WTC11 (cell line): ENCODE data around the gene IFIH1. TPM values are rescaled to one million over a fixed set of nuclear protein-coding genes. Genes with fewer than 3 reads are reported as not detected.

ENCODE experiments used
- ATAC-seq: fragments of 200-7000 bp; cut with Tn5 transposase; 2 replicates; pipeline ENCODE4 v1.10.0; 2021; ENCODE audit warnings: mild to moderate bottlenecking, moderate library complexity
- CTCF ChIA-PET: fragments of 300-600 bp; sonication (Branson Sonifier 250); formaldehyde crosslinking; loops from one replicate; lab custom pipeline; 2021; ENCODE audit warnings: antibody characterized with exemption; lab: Charles Lee
- POLR2A ChIA-PET: fragments of 350-600 bp; sonication (Branson Sonifier 250); formaldehyde crosslinking; loops from one replicate; lab custom pipeline; 2021; ENCODE audit warnings: antibody characterized with exemption; lab: Charles Lee
- DNase-seq: peaks from one replicate; pipeline ENCODE4 v3.0.0; 2021; ENCODE audit warnings: low spot score
- H3K27ac Mint-ChIP-seq: 2 replicates; pipeline ENCODE4 v1.8.0; 2021; ENCODE audit warnings: mixed read lengths
- H3K27me3 Mint-ChIP-seq: 2 replicates; pipeline ENCODE4 v1.8.0; 2021; ENCODE audit warnings: low read depth, mild to moderate bottlenecking, moderate library complexity, mixed read lengths
- H3K36me3 Mint-ChIP-seq: 2 replicates; pipeline ENCODE4 v1.8.0; 2021; ENCODE audit warnings: mixed read lengths
- H3K4me1 Mint-ChIP-seq: 2 replicates; pipeline ENCODE4 v1.8.0; 2022; ENCODE audit warnings: mixed read lengths
- H3K4me3 Mint-ChIP-seq: 2 replicates; pipeline ENCODE4 v1.8.0; 2021; ENCODE audit warnings: mild to moderate bottlenecking, moderate library complexity, mixed read lengths
- H3K9me3 Mint-ChIP-seq: 2 replicates; pipeline ENCODE4 v1.8.0; 2021; ENCODE audit warnings: mixed read lengths
- ATF1 ChIP-seq: sonication (generic); formaldehyde crosslinking; IDR thresholded peaks from 2 replicates; pipeline ENCODE4 v1.8.1; 2023; ENCODE audit warnings: mild to moderate bottlenecking, moderate library complexity, missing genetic modification reagents
- CREB1 ChIP-seq: sonication (generic); formaldehyde crosslinking; IDR thresholded peaks from 2 replicates; pipeline ENCODE4 v1.8.0; 2023; ENCODE audit warnings: mild to moderate bottlenecking, missing genetic modification reagents
- CREM ChIP-seq: sonication (generic); formaldehyde crosslinking; IDR thresholded peaks from 2 replicates; pipeline ENCODE4 v1.8.1; 2022; ENCODE audit warnings: mild to moderate bottlenecking, missing genetic modification reagents, moderate library complexity
- ESRRA ChIP-seq: sonication (generic); formaldehyde crosslinking; IDR thresholded peaks from 2 replicates; pipeline ENCODE4 v1.8.1; 2022; ENCODE audit warnings: mild to moderate bottlenecking, missing genetic modification reagents, borderline replicate concordance
- ETV6 ChIP-seq: sonication (generic); formaldehyde crosslinking; IDR thresholded peaks from 2 replicates; pipeline ENCODE4 v1.8.1; 2022; ENCODE audit warnings: mild to moderate bottlenecking, missing genetic modification reagents
- GABPB1 ChIP-seq: sonication (generic); formaldehyde crosslinking; IDR thresholded peaks from 2 replicates; pipeline ENCODE4 v1.8.1; 2023; ENCODE audit warnings: mild to moderate bottlenecking, missing genetic modification reagents
- GRHL2 ChIP-seq: fragments of 250-450 bp; sonication (Bioruptor Pico); IDR thresholded peaks from 2 replicates; pipeline ENCODE4 v1.8.0; 2022; ENCODE audit warnings: mild to moderate bottlenecking, moderate library complexity; ENCODE audit not compliant: insufficient replicate concordance, severe bottlenecking
- JAZF1 ChIP-seq: fragments of 250-450 bp; sonication (Bioruptor Pico); IDR thresholded peaks from 2 replicates; pipeline ENCODE4 v1.9.0; 2021; ENCODE audit warnings: moderate library complexity, mild to moderate bottlenecking, inconsistent platforms
- RELA ChIP-seq: sonication (generic); formaldehyde crosslinking; IDR thresholded peaks from 2 replicates; pipeline ENCODE4 v1.8.1; 2022; ENCODE audit warnings: missing genetic modification reagents, mild to moderate bottlenecking, borderline replicate concordance
- RORB ChIP-seq: fragments of 250-450 bp; sonication (Bioruptor Pico); IDR thresholded peaks from 2 replicates; pipeline ENCODE4 v1.9.0; 2021; ENCODE audit warnings: mild to moderate bottlenecking
- TCF7 ChIP-seq: sonication (generic); formaldehyde crosslinking; IDR thresholded peaks from 2 replicates; pipeline ENCODE4 v1.8.0; 2022; ENCODE audit warnings: mild to moderate bottlenecking, low read depth, missing genetic modification reagents, moderate library complexity
- TEAD1 ChIP-seq: sonication (generic); formaldehyde crosslinking; IDR thresholded peaks from 2 replicates; pipeline ENCODE4 v1.8.0; 2022; ENCODE audit warnings: mild to moderate bottlenecking, missing genetic modification reagents
- TEAD4 ChIP-seq: sonication (generic); formaldehyde crosslinking; IDR thresholded peaks from 2 replicates; pipeline ENCODE4 v1.8.0; 2022; ENCODE audit warnings: mild to moderate bottlenecking, missing genetic modification reagents
- ZBTB21 ChIP-seq: sonication (generic); formaldehyde crosslinking; IDR thresholded peaks from 2 replicates; pipeline ENCODE4 v1.8.1; 2023; ENCODE audit warnings: mild to moderate bottlenecking, missing genetic modification reagents, borderline replicate concordance
- ZNF232 ChIP-seq: sonication (generic); formaldehyde crosslinking; IDR thresholded peaks from 2 replicates; pipeline ENCODE4 v1.8.0; 2022; ENCODE audit warnings: mild to moderate bottlenecking, missing genetic modification reagents
- ZNF263 ChIP-seq: sonication (generic); formaldehyde crosslinking; IDR thresholded peaks from 2 replicates; pipeline ENCODE4 v1.8.1; 2022; ENCODE audit warnings: low read depth, mild to moderate bottlenecking, moderate library complexity, missing genetic modification reagents
- ZNF396 ChIP-seq: fragments of 250-450 bp; sonication (Bioruptor Pico); IDR thresholded peaks from 2 replicates; pipeline ENCODE4 v1.8.0; 2021; ENCODE audit warnings: mild to moderate bottlenecking, moderate library complexity, borderline replicate concordance
- ZNF671 ChIP-seq: fragments of 250-450 bp; sonication (Bioruptor Pico); IDR thresholded peaks from 2 replicates; pipeline ENCODE4 v1.8.0; 2021; ENCODE audit warnings: mild to moderate bottlenecking
- total RNA-seq: library from RNA; stranded (reverse); gene quantifications from 3 replicates; pipeline ENCODE4 v1.2.3, GENCODE V29; 2021
- TF ChIP-seq, protein P1 (sequence below): sonication (generic); formaldehyde crosslinking; IDR thresholded peaks from 2 replicates; pipeline ENCODE4 v1.8.1; 2022; ENCODE audit warnings: low read depth, mild to moderate bottlenecking, moderate library complexity, missing genetic modification reagents, borderline replicate concordance
- TF ChIP-seq, protein P2 (sequence below): sonication (generic); formaldehyde crosslinking; conservative IDR thresholded peaks from 2 replicates; pipeline ENCODE4 v1.8.1; 2022; ENCODE audit warnings: mild to moderate bottlenecking, missing genetic modification reagents
- TF ChIP-seq, protein P3 (sequence below): sonication (generic); formaldehyde crosslinking; IDR thresholded peaks from 2 replicates; pipeline ENCODE4 v1.8.0; 2022; ENCODE audit warnings: mild to moderate bottlenecking, missing genetic modification reagents
- TF ChIP-seq, protein P4 (sequence below): sonication (generic); formaldehyde crosslinking; IDR thresholded peaks from 2 replicates; pipeline ENCODE4 v1.8.1; 2022; ENCODE audit warnings: mild to moderate bottlenecking, missing genetic modification reagents, moderate library complexity, borderline replicate concordance
- TF ChIP-seq, protein P5 (sequence below): sonication (generic); formaldehyde crosslinking; IDR thresholded peaks from 2 replicates; pipeline ENCODE4 v1.8.0; 2022; ENCODE audit warnings: missing genetic modification reagents
- TF ChIP-seq, protein P6 (sequence below): sonication (generic); formaldehyde crosslinking; IDR thresholded peaks from 2 replicates; pipeline ENCODE4 v1.8.0; 2022; ENCODE audit warnings: mild to moderate bottlenecking, missing genetic modification reagents
- TF ChIP-seq, protein P7 (sequence below): fragments of 250-450 bp; sonication (Bioruptor Pico); conservative IDR thresholded peaks from 2 replicates; pipeline ENCODE4 v1.9.0; 2021; ENCODE audit warnings: mild to moderate bottlenecking

The IFIH1 gene
- total RNA-seq, 1 experiment from 2014 or later, result 1.3 TPM

DNA sequence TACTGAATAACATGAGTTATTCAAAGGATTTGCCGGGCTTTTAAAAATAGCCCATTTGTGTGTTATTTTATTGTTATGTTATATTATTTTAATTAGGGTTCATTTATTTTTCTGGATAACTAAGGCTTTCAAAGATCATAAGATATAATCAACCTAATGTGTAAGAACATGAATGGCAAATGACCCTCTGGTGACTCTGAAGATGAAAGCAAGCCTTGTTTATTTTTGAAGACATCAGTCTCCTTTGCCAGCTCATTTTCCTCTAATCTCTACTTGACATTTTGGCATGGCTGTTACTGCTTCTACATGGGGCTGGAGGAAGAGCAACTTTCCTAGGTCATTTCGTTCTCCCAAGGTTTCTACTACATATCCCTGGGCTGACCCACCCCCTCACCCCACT lies 85.8 kb downstream of the IFIH1 start (continued):
- TF ChIP-seq ZNF263 (CRISPR knock-in tag), result no peak
- TF ChIP-seq RORB (CRISPR knock-in tag), result no peak
- no peak for TF ChIP-seq ETV6 (CRISPR knock-in tag)
- TF ChIP-seq, protein P1, sequence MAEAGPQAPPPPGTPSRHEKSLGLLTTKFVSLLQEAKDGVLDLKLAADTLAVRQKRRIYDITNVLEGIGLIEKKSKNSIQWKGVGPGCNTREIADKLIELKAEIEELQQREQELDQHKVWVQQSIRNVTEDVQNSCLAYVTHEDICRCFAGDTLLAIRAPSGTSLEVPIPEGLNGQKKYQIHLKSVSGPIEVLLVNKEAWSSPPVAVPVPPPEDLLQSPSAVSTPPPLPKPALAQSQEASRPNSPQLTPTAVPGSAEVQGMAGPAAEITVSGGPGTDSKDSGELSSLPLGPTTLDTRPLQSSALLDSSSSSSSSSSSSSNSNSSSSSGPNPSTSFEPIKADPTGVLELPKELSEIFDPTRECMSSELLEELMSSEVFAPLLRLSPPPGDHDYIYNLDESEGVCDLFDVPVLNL (CRISPR knock-in tag), result no peak
- no peak for TF ChIP-seq ZNF396 (CRISPR knock-in tag)
- TF ChIP-seq, protein P2, sequence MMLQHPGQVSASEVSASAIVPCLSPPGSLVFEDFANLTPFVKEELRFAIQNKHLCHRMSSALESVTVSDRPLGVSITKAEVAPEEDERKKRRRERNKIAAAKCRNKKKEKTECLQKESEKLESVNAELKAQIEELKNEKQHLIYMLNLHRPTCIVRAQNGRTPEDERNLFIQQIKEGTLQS (CRISPR knock-in tag), result no peak
- no peak for TF ChIP-seq JAZF1 (CRISPR knock-in tag)
- TF ChIP-seq GABPB1 (CRISPR knock-in tag), result no peak
- no peak for TF ChIP-seq ZBTB21 (CRISPR knock-in tag)
- TF ChIP-seq ESRRA (CRISPR knock-in tag), result no peak
- TF ChIP-seq, protein P3, sequence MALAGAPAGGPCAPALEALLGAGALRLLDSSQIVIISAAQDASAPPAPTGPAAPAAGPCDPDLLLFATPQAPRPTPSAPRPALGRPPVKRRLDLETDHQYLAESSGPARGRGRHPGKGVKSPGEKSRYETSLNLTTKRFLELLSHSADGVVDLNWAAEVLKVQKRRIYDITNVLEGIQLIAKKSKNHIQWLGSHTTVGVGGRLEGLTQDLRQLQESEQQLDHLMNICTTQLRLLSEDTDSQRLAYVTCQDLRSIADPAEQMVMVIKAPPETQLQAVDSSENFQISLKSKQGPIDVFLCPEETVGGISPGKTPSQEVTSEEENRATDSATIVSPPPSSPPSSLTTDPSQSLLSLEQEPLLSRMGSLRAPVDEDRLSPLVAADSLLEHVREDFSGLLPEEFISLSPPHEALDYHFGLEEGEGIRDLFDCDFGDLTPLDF (CRISPR knock-in tag), result no peak
- no peak for TF ChIP-seq TCF7 (CRISPR knock-in tag)
- TF ChIP-seq CREM, result no peak
- TF ChIP-seq ZNF671, result no peak
- no peak for TF ChIP-seq CREB1 (CRISPR knock-in tag)
- TF ChIP-seq, all 79 proteins: peak for 0

DNA sequence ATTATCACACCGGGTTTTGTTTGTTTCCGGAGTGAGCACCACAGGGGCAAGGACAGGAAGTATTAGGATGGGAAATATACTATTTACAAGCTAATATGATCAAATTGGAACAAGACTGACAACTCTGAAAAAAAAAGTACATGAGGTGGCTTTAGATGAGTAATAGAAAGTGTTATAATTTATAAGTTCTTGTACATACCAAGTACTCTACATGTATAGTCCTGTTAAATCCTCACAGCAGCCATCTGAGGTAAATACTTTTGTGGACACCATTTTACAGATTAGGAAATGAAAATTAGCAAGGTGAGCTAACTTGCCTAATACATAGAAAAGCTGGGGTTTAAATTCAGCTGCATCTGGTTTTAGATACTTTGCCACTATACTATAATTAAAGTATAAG lies 86.5 kb downstream of the IFIH1 start:
- Mint-ChIP-seq H3K36me3 (0 out of 2 replicates have a peak, but pooled peaks cover 2% of the 10 kb centered on the region), H3K9me3 (peaks cover 10% of the 10 kb centered on the region), H3K4me1 (peaks cover 12% of the 10 kb centered on the region), H3K27ac (no peak overlapping the region), H3K27me3 (no peaks in the 10 kb centered on the region), H3K4me3 (no peak overlapping the region)
- TF ChIP-seq ZBTB21 (CRISPR knock-in tag) (no peak), GABPB1 (CRISPR knock-in tag) (no peak), ATF1 (CRISPR knock-in tag) (no peak), GRHL2 (CRISPR knock-in tag) (no peak), TEAD4 (CRISPR knock-in tag) (no peak)
- TF ChIP-seq, protein P4, sequence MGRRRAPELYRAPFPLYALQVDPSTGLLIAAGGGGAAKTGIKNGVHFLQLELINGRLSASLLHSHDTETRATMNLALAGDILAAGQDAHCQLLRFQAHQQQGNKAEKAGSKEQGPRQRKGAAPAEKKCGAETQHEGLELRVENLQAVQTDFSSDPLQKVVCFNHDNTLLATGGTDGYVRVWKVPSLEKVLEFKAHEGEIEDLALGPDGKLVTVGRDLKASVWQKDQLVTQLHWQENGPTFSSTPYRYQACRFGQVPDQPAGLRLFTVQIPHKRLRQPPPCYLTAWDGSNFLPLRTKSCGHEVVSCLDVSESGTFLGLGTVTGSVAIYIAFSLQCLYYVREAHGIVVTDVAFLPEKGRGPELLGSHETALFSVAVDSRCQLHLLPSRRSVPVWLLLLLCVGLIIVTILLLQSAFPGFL (CRISPR knock-in tag), result no peak
- ChIA-PET CTCF (interaction anchor here (1.0 kb wide), 1 partner anchor 69 kb away, joined by 3 read pairs; no protein-coding TSS in a partner anchor), POLR2A (no interaction called here)
- DNase-seq (no peak), ATAC-seq (no peak)

DNA sequence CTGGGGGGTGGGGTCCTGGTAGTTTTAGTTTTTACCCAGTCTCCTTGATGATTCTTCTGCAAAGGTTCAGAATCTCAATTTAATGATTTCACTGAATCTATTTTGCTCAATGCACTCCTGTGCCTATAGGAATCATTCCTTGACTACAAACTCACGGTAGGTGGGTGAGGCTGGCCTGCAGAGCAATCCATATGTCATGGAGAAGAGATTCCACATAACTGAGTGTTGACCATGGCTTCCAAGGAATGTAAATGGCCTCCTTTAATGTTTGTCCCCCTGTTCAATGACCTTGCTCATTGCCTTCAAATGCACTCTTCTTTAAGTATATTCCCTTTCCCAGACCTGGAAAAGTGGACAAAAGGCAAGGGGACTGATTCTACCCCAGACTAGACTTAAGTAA lies 87.7 kb downstream of the IFIH1 start:
- ATAC-seq, result no peak
- ChIA-PET CTCF (no interaction called here), POLR2A (no interaction called here)
- no peak overlapping the region for H3K27ac Mint-ChIP-seq
- H3K4me1 Mint-ChIP-seq, result peaks cover 12% of the 10 kb centered on the region
- H3K4me3 Mint-ChIP-seq, result no peak overlapping the region
- no peak for DNase-seq
- H3K27me3 Mint-ChIP-seq, result no peaks in the 10 kb centered on the region
- 0 out of 2 replicates have a peak, but pooled peaks cover 2% of the 10 kb centered on the region for H3K36me3 Mint-ChIP-seq
- peaks cover 3% of the 10 kb centered on the region for H3K9me3 Mint-ChIP-seq
- TF ChIP-seq, protein P5, sequence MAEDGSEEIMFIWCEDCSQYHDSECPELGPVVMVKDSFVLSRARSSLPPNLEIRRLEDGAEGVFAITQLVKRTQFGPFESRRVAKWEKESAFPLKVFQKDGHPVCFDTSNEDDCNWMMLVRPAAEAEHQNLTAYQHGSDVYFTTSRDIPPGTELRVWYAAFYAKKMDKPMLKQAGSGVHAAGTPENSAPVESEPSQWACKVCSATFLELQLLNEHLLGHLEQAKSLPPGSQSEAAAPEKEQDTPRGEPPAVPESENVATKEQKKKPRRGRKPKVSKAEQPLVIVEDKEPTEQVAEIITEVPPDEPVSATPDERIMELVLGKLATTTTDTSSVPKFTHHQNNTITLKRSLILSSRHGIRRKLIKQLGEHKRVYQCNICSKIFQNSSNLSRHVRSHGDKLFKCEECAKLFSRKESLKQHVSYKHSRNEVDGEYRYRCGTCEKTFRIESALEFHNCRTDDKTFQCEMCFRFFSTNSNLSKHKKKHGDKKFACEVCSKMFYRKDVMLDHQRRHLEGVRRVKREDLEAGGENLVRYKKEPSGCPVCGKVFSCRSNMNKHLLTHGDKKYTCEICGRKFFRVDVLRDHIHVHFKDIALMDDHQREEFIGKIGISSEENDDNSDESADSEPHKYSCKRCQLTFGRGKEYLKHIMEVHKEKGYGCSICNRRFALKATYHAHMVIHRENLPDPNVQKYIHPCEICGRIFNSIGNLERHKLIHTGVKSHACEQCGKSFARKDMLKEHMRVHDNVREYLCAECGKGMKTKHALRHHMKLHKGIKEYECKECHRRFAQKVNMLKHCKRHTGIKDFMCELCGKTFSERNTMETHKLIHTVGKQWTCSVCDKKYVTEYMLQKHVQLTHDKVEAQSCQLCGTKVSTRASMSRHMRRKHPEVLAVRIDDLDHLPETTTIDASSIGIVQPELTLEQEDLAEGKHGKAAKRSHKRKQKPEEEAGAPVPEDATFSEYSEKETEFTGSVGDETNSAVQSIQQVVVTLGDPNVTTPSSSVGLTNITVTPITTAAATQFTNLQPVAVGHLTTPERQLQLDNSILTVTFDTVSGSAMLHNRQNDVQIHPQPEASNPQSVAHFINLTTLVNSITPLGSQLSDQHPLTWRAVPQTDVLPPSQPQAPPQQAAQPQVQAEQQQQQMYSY (CRISPR knock-in tag), result no peak
- TF ChIP-seq, protein P6, sequence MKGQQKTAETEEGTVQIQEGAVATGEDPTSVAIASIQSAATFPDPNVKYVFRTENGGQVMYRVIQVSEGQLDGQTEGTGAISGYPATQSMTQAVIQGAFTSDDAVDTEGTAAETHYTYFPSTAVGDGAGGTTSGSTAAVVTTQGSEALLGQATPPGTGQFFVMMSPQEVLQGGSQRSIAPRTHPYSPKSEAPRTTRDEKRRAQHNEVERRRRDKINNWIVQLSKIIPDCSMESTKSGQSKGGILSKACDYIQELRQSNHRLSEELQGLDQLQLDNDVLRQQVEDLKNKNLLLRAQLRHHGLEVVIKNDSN (CRISPR knock-in tag), result no peak
- TF ChIP-seq RELA (no peak), TEAD1 (CRISPR knock-in tag) (no peak), ZNF232 (CRISPR knock-in tag) (no peak)
- TF ChIP-seq, protein P7, sequence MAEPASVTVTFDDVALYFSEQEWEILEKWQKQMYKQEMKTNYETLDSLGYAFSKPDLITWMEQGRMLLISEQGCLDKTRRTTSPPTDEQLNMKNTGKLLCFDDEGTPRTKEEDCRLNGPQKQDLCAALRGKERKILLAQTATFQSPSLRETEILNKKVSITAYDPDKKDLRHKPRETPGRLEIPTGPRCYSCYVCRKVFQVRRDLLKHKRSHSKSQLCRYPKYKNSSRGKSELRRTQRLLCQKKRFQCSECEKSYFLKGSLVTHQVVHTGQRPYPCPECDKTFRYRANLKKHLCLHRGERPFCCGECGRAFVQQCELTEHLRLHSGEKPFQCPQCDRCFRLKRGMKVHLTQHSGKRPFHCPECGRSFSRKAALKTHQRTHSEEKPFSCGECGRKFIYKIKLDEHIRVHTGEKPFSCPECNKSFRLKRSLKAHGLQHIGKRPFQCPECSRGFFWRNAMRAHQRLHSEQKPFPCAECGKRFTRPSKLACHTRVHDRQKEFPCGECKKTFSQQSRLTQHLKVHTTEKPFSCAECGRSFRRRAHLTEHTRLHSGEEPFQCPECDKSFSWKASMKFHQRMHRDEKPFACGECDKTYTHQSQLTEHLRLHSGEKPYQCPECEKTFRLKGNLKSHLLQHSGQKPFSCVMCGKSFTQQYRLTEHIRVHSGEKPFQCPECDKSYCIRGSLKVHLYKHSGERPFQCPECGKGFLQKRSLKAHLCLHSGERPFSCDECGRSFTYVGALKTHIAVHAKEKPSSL (CRISPR knock-in tag), result no peak
